ENCODE results near the gene SAP130.

The SAP130 gene

GRCh38 chr2:128003463-128003862 is 24.4 kb downstream of the SAP130 start:
- no peak for TF ChIP-seq ZFX (IDR thresholded peaks at IDR 0.05)

GRCh38 chr2:127996160-127996559 is 31.7 kb downstream of the SAP130 start:
- no peak overlapping the region for H3K27ac ChIP-seq
- TF ChIP-seq CTCF (conservative IDR thresholded peaks at IDR 0.05) (no peak), ZFX (IDR thresholded peaks at IDR 0.05) (no peak)

More at GRCh38 chr2:128003463-128003862, 24.4 kb downstream of the SAP130 start:
- H3K27ac ChIP-seq = no peak overlapping the region

- TF ChIP-seq CTCF (conservative IDR thresholded peaks at IDR 0.05) = no peak
- TF ChIP-seq ZFX (IDR thresholded peaks at IDR 0.05) = no peak
- no peak overlapping the region for H3K27ac ChIP-seq
These were observed 32.1 kb downstream of the SAP130 start for GRCh38 chr2:127995725-127996124.

- no peak overlapping the region for H3K27ac ChIP-seq
- no peak for TF ChIP-seq CTCF (conservative IDR thresholded peaks at IDR 0.05)
- TF ChIP-seq ZFX (IDR thresholded peaks at IDR 0.05) = no peak
These were observed 34.2 kb downstream of the SAP130 start for GRCh38 chr2:127993659-127994058.

- no peak overlapping the region for H3K27ac ChIP-seq
- no peak for TF ChIP-seq CTCF (conservative IDR thresholded peaks at IDR 0.05)
- TF ChIP-seq ZFX (IDR thresholded peaks at IDR 0.05) = no peak
These were observed 36.1 kb downstream of the SAP130 start for GRCh38 chr2:127991742-127992141.

- no peak for TF ChIP-seq ZFX (IDR thresholded peaks at IDR 0.05)
- no peak for TF ChIP-seq CTCF (conservative IDR thresholded peaks at IDR 0.05)
These were observed 41.2 kb downstream of the SAP130 start for GRCh38 chr2:127986548-127987079.

GRCh38 chr2:127985735-127986134 is 42.1 kb downstream of the SAP130 start:
- H3K27ac ChIP-seq = no peak overlapping the region

More at GRCh38 chr2:127986548-127987079, 41.2 kb downstream of the SAP130 start:
- H3K27ac ChIP-seq = no peak overlapping the region

More at GRCh38 chr2:127985735-127986134, 42.1 kb downstream of the SAP130 start:
- TF ChIP-seq ZFX (IDR thresholded peaks at IDR 0.05) (no peak), CTCF (conservative IDR thresholded peaks at IDR 0.05) (no peak)

Data from C4-2B (cell line).